Dermis microvascular lymphatic vessel endothelial cell (primary cell): Measurements from ENCODE around the gene CGN. TPM values are rescaled to one million over a fixed set of nuclear protein-coding genes. Genes with fewer than 3 reads are reported as not detected.

Experiments
- total RNA-seq: library from RNA; depleted of rRNA; stranded (reverse); fragments of >200 nt; gene quantifications from 2 replicates; pipeline ENCODE4 v1.2.1, GENCODE V29; 2014

CGN gene
- total RNA-seq, 1 donor from 2014 or later = 0.13 TPM

Other genes starting within 250 kb of the CGN start
- 5.8 and 9.7 TPM in 2 replicates for gene ZNF687, start 229.1 kb upstream of the CGN start, total RNA-seq
- 29.7 and 38.1 TPM in 2 replicates for gene PI4KB, start 184.0 kb upstream of the CGN start, total RNA-seq
- gene RFX5, start 164.1 kb upstream of the CGN start, total RNA-seq = 40.7 and 48.7 TPM in 2 replicates
- gene SELENBP1, start 138.7 kb upstream of the CGN start, total RNA-seq = 0.13 and 0.25 TPM in 2 replicates
- gene PSMB4, start 111.8 kb upstream of the CGN start, total RNA-seq = 435 and 447 TPM in 2 replicates
- gene POGZ, start 51.9 kb upstream of the CGN start, total RNA-seq = 8.7 and 18.0 TPM in 2 replicates
- gene TUFT1, start 28.9 kb downstream of the CGN start, total RNA-seq = 3.9 TPM in 2 replicates
- 12.6 and 12.8 TPM in 2 replicates for gene SNX27, start 100.7 kb downstream of the CGN start, total RNA-seq
- gene CELF3, start 205.4 kb downstream of the CGN start, total RNA-seq = not detected in 2 replicates
- not detected in 2 replicates for gene RIIAD1, start 210.1 kb downstream of the CGN start, total RNA-seq